Spleen (tissue), 11 donors: ENCODE data around the gene AK8. TPM values are rescaled to one million over a fixed set of nuclear protein-coding genes. Genes with fewer than 3 reads are reported as not detected.

ENCODE experiments used
- DNase-seq: peaks from one replicate; pipeline ENCODE4 v3.0.0-alpha.2; 2020
- H3K27ac ChIP-seq, 8 donors: fragments of 200-600 bp; sonication (generic) in 7 of 8; 1 replicate in 4 of 8; 2 replicates in 4 of 8; pipeline versions ENCODE4 v1.5.0 to v1.8.0; 2016 to 2021; ENCODE audit warnings: inconsistent platforms in 4 of 8, mild to moderate bottlenecking in 4 of 8, moderate library complexity in 1 of 8
- H3K27me3 ChIP-seq, 7 donors: fragments of 200-600 bp; sonication (generic) in 6 of 7; replicated peaks in 1 of 7; 1 replicate in 4 of 7; 2 replicates in 3 of 7; pipeline versions ENCODE4 v1.5.0 to v1.8.0; 2016 to 2021; ENCODE audit warnings: inconsistent platforms in 3 of 7, mild to moderate bottlenecking in 1 of 7
- H3K36me3 ChIP-seq, 6 donors: fragments of 200-600 bp; sonication (generic) in 5 of 6; 1 replicate in 4 of 6; 2 replicates in 2 of 6; pipeline versions ENCODE4 v1.5.0 to v1.8.0; 2016 to 2021; ENCODE audit warnings: inconsistent platforms in 2 of 6
- H3K4me1 ChIP-seq, 6 donors: fragments of 200-600 bp; sonication (generic) in 5 of 6; 1 replicate in 3 of 6; 2 replicates in 3 of 6; pipeline versions ENCODE4 v1.5.0 to v1.8.0; 2016 to 2021; ENCODE audit warnings: inconsistent platforms in 3 of 6
- H3K4me3 ChIP-seq, 8 donors: fragments of 200-600 bp; sonication (generic) in 7 of 8; 1 replicate in 4 of 8; 2 replicates in 4 of 8; pipeline versions ENCODE4 v1.5.0 to v1.8.0; 2016 to 2021; ENCODE audit warnings: inconsistent platforms in 4 of 8, mild to moderate bottlenecking in 4 of 8, moderate library complexity in 2 of 8
- H3K9me3 ChIP-seq, 8 donors: fragments of 200-600 bp; sonication (generic) in 7 of 8; 1 replicate in 4 of 8; 2 replicates in 4 of 8; pipeline versions ENCODE4 v1.5.0 to v1.8.0; 2016 to 2021; ENCODE audit warnings: inconsistent platforms in 4 of 8
- CTCF ChIP-seq, 11 experiments: fragments of 200-600 bp in 7 of 11; fragments of 450-650 bp in 4 of 11; sonication (generic) in 4 of 11; IDR thresholded peaks in 8 of 11; conservative IDR thresholded peaks in 3 of 11; 1 replicate in 7 of 11; 2 replicates in 4 of 11; pipeline versions ENCODE4 v1.4.0 to v1.8.0; 2016 to 2021; ENCODE audit warnings: antibody characterized with exemption in 11 of 11, inconsistent platforms in 4 of 11, mild to moderate bottlenecking in 1 of 11
- POLR2A ChIP-seq, 3 donors: fragments of 450-650 bp; IDR thresholded peaks; one replicate each; pipeline ENCODE4 v1.5.1; 2017; ENCODE audit warnings: antibody characterized with exemption in 3 of 3, mild to moderate bottlenecking in 1 of 3
- POLR2AphosphoS5 ChIP-seq, 3 donors: sonication (generic); formaldehyde crosslinking; IDR thresholded peaks; one replicate each; pipeline ENCODE4 v1.5.1; 2017; ENCODE audit warnings: antibody characterized with exemption in 3 of 3
- WGBS, 5 donors: extraction: QIAGEN DNeasy Blood & Tissue Kit in 3 of 5; methylation state at CpG; one replicate each; pipeline versions ENCODE4 v1.1.5 to v1.1.7; 2013 to 2018; 5-methylcytosine and 5-hydroxymethylcytosine counted together
- intact Hi-C: fragments of 100-400 bp; cut with DNase I; formaldehyde crosslinking; loops from one replicate; pipeline ENCODE4 v1.15.0; 2023; ENCODE audit warnings: low total_unique reads
- polyA plus RNA-seq, 3 donors: library from polyadenylated mRNA; stranded (reverse); fragments of 200-250 nt; gene quantifications; one replicate each; pipeline ENCODE4 v1.2.1, GENCODE V29; 2013
- total RNA-seq, 7 donors: library from RNA; depleted of rRNA in 3 of 7; stranded (reverse); fragments of >200 nt in 3 of 7; fragmentation: NEBNext Ultra II Directional in 4 of 7; extraction: Animal tissue kit (Norgen Biotek cat#: 25700) in 4 of 7; gene quantifications; one replicate each; pipeline versions ENCODE4 v1.1.0 to v1.2.1, GENCODE V29; 2016 to 2021
- donor health status: healthy with polysubstance abuse.
- donor health status: DM: no; HTN: no; CAD: no; lungs with moderate emphysema.
- donor health status: DM: no; HTN: no; CAD: no.
- donor health status: Bipolar disorder and iron deficiency.
- donor health status: healthy.
- donor health status: DM: no; HTN: no; CAD: no.
- donor health status: DM: yes; HTN: yes; CAD: no.

Gene AK8
- total and polyA plus RNA-seq, 10 donors: 0.22 to 1.8 (median 0.93) TPM

GRCh38 chr9:132804576-132805295 is 73.3 kb downstream of the AK8 start:
- Histone ChIP-seq H3K27ac (no peak overlapping the region), H3K4me3 (no peak overlapping the region), H3K9me3 (no peaks in the 10 kb centered on the region), H3K36me3 (no peaks in the 10 kb centered on the region), H3K4me1 (peaks cover 0 to 17% (median 5%) of the 10 kb centered on the region in 6 donors), H3K27me3 (peaks cover 0 to 60% (median 0%) of the 10 kb centered on the region in 7 donors)
- intact Hi-C loops: loop anchor here (5.0 to 10.0 kb wide), 2 partner anchors 110 to 297 kb away; no protein-coding TSS in a partner anchor
- no peak for DNase-seq
- WGBS, 5 donors: 48 to 57% (median 48%) methylated on average over 18 to 20 of the region's 20 CpGs
- TF ChIP-seq POLR2A (IDR thresholded peaks at IDR 0.05) (no peak), POLR2AphosphoS5 (IDR thresholded peaks at IDR 0.05) (no peak), CTCF (IDR thresholded peaks at IDR 0.05 in 8 of 11, conservative IDR thresholded peaks at IDR 0.05 in 3 of 11) (no peak)

DNA sequence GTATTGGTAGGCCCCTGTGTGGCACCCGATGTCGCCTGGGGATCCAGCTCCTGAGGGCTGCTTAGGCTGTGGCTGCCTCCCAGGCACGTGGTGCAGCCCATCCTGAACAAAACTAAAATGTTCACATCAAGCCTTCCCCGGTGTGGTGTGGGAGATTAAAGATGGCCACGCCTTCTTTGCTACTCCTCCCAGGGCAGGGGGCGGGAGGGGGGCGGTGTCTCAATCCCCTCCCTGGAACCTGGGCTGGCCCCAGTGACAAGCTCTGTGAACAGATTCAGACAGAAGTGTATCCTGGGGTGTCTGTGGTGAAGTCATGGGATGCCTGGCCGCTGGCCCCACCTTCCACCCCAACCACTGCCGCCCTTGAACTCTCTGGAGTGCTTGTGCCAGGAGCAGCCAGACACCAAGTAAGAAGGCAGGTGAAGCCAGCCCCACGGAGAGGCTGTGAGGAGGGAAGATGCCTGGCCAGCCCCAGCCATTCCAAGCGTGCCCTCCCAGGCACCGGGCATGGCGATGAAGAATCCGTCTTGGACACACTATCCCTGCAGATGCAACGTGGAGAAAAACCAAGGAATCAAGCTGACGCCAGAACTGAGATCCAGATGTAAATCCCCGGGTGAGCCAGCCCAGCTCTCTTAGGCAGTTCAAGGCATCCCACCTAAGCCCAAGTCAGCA is 75.8 kb downstream of the AK8 start:
- H3K4me3 ChIP-seq: no peak overlapping the region
- TF ChIP-seq POLR2AphosphoS5 (IDR thresholded peaks at IDR 0.05) (no peak), POLR2A (IDR thresholded peaks at IDR 0.05) (no peak), CTCF (IDR thresholded peaks at IDR 0.05 in 8 of 11, conservative IDR thresholded peaks at IDR 0.05 in 3 of 11) (no peak)
- no peaks in the 10 kb centered on the region for H3K36me3 ChIP-seq
- H3K4me1 ChIP-seq: peaks cover 0 to 26% (median 6%) of the 10 kb centered on the region in 6 donors
- DNase-seq: no peak
- H3K27me3 ChIP-seq: peaks cover 0 to 52% (median 0%) of the 10 kb centered on the region in 7 donors
- 70 to 80% (median 72%) methylated on average over 13 to 17 of the region's 17 CpGs for WGBS, 5 donors
- no peaks in the 10 kb centered on the region for H3K9me3 ChIP-seq
- intact Hi-C loops: loop anchor here (5.0 to 10.0 kb wide), 2 partner anchors 107 to 295 kb away; no protein-coding TSS in a partner anchor
- H3K27ac ChIP-seq: no peak overlapping the region

- WGBS, 5 donors: 91 to 97% (median 94%) methylated on average over 4 of the region's 4 CpGs
- TF ChIP-seq POLR2AphosphoS5 (IDR thresholded peaks at IDR 0.05) (no peak), POLR2A (IDR thresholded peaks at IDR 0.05) (no peak), CTCF (IDR thresholded peaks at IDR 0.05 in 8 of 11, conservative IDR thresholded peaks at IDR 0.05 in 3 of 11) (no peak)
- Histone ChIP-seq H3K27me3 (peaks cover 0 to 52% (median 0%) of the 10 kb centered on the region in 7 donors), H3K27ac (no peak overlapping the region), H3K36me3 (no peaks in the 10 kb centered on the region), H3K4me1 (peaks cover 0 to 26% (median 6%) of the 10 kb centered on the region in 6 donors), H3K9me3 (no peaks in the 10 kb centered on the region), H3K4me3 (no peak overlapping the region)
- intact Hi-C loops: loop anchor here (2.0 to 10.0 kb wide), 3 partner anchors 107 to 391 kb away; partner anchors contain the start of gene CFAP77
- DNase-seq: no peak
Measured at GRCh38 chr9:132801659-132802058, 76.4 kb downstream of the AK8 start.
